GM23338 (cell line): ENCODE measurements around the gene RIIAD1. TPM values are rescaled to one million over a fixed set of nuclear protein-coding genes. Genes with fewer than 3 reads are reported as not detected.

Source experiments
- ATAC-seq: fragments of 200-7000 bp; cut with Tn5 transposase; 3 replicates; pipeline ENCODE4 v1.9.1; 2020
- DNase-seq: peaks from one replicate; pipeline ENCODE4 v3.0.0-alpha.2; 2015; ENCODE audit warnings: low spot score
- H2AFZ ChIP-seq: fragments of 200-600 bp; sonication (generic); 2 replicates; pipeline ENCODE4 v1.8.0; 2016; ENCODE audit warnings: antibody characterized with exemption, mild to moderate bottlenecking, moderate library complexity
- H3F3A ChIP-seq: fragments of 200-600 bp; sonication (generic); replicated peaks from 2 replicates; pipeline ENCODE4 v1.8.0; 2017; ENCODE audit warnings: antibody characterized with exemption, mixed run types, low read depth
- H3K27ac ChIP-seq: fragments of 200-600 bp; sonication (generic); 2 replicates; pipeline ENCODE4 v1.6.1; 2016; ENCODE audit warnings: low read depth
- H3K27me3 ChIP-seq: fragments of 200-600 bp; sonication (generic); 2 replicates; pipeline ENCODE4 v1.8.0; 2016; ENCODE audit warnings: mild to moderate bottlenecking, mixed run types, moderate library complexity; ENCODE audit not compliant: insufficient read depth
- H3K36me3 ChIP-seq: fragments of 200-600 bp; sonication (generic); 2 replicates; pipeline ENCODE4 v1.8.0; 2016; ENCODE audit warnings: mild to moderate bottlenecking; ENCODE audit not compliant: insufficient read depth
- H3K4me1 ChIP-seq: fragments of 200-600 bp; sonication (generic); 2 replicates; pipeline ENCODE4 v1.8.0; 2016; ENCODE audit warnings: mild to moderate bottlenecking, moderate library complexity; ENCODE audit not compliant: insufficient read depth
- H3K4me2 ChIP-seq: fragments of 200-600 bp; sonication (generic); 2 replicates; pipeline ENCODE4 v1.7.1; 2017; ENCODE audit warnings: mixed run types
- H3K4me3 ChIP-seq: fragments of 200-600 bp; sonication (generic); 2 replicates; pipeline ENCODE4 v1.6.1; 2016; ENCODE audit warnings: mixed run types
- H3K79me2 ChIP-seq: fragments of 200-600 bp; sonication (generic); replicated peaks from 2 replicates; pipeline ENCODE4 v1.8.0; 2017; ENCODE audit warnings: mild to moderate bottlenecking; ENCODE audit not compliant: insufficient read depth
- H3K9me2 ChIP-seq: fragments of 200-600 bp; sonication (generic); 2 replicates; pipeline ENCODE4 v1.8.0; 2017; ENCODE audit not compliant: insufficient read depth
- H4K20me1 ChIP-seq: fragments of 200-600 bp; sonication (generic); replicated peaks from 2 replicates; pipeline ENCODE4 v1.8.0; 2017; ENCODE audit warnings: mild to moderate bottlenecking; ENCODE audit not compliant: insufficient read depth
- H3K27ac Mint-ChIP-seq: 2 replicates; pipeline ENCODE4 v1.8.0; 2020; ENCODE audit warnings: inconsistent platforms, mild to moderate bottlenecking, moderate library complexity, mixed read lengths
- H3K27me3 Mint-ChIP-seq: 3 replicates; pipeline ENCODE4 v1.8.0; 2022; ENCODE audit warnings: low read depth, mild to moderate bottlenecking, moderate library complexity, mixed read lengths, inconsistent platforms; ENCODE audit not compliant: insufficient read depth, poor library complexity
- H3K36me3 Mint-ChIP-seq: 3 replicates; pipeline ENCODE4 v1.8.0; 2021; ENCODE audit warnings: low read depth, mild to moderate bottlenecking, inconsistent platforms, moderate library complexity, mixed read lengths
- H3K4me1 Mint-ChIP-seq: 3 replicates; pipeline ENCODE4 v1.8.0; 2020; ENCODE audit warnings: mild to moderate bottlenecking, inconsistent platforms, mixed read lengths
- H3K4me3 Mint-ChIP-seq: 3 replicates; pipeline ENCODE4 v1.8.0; 2021; ENCODE audit warnings: moderate library complexity, mild to moderate bottlenecking, inconsistent platforms, mixed read lengths
- H3K9me3 Mint-ChIP-seq: 3 replicates; pipeline ENCODE4 v1.8.0; 2020; ENCODE audit warnings: moderate library complexity, mild to moderate bottlenecking, inconsistent platforms, mixed read lengths
- CREB1 ChIP-seq: fragments of 250-450 bp; sonication (Bioruptor Pico); IDR thresholded peaks from 2 replicates; pipeline ENCODE4 v1.5.0; 2020; ENCODE audit warnings: low read depth, mild to moderate bottlenecking, moderate library complexity
- CTCF ChIP-seq, 2 experiments: fragments of 200-600 bp in 1 of 2; sonication (generic) in 1 of 2; conservative IDR thresholded peaks; 2 replicates each; pipeline versions ENCODE4 v1.5.1 to v1.6.1; 2016 to 2017; ENCODE audit warnings: antibody characterized with exemption in 2 of 2, low read depth in 2 of 2, mild to moderate bottlenecking in 2 of 2, moderate library complexity in 1 of 2
- ETS1 ChIP-seq: IDR thresholded peaks from 2 replicates; pipeline ENCODE4 v1.6.1; 2016; ENCODE audit warnings: antibody characterized with exemption
- JUNB ChIP-seq: IDR thresholded peaks from one replicate; pipeline ENCODE4 v1.6.1; 2016; ENCODE audit warnings: antibody characterized with exemption; ENCODE audit not compliant: unreplicated experiment
- NANOG ChIP-seq: IDR thresholded peaks from 2 replicates; pipeline ENCODE4 v1.6.1; 2016; ENCODE audit warnings: antibody characterized with exemption, borderline replicate concordance
- POLR2AphosphoS5 ChIP-seq: IDR thresholded peaks from 2 replicates; pipeline ENCODE4 v1.6.1; 2016; ENCODE audit warnings: antibody characterized with exemption, low read depth
- REST ChIP-seq: IDR thresholded peaks from one replicate; pipeline ENCODE4 v1.6.1; 2018; ENCODE audit warnings: antibody characterized with exemption; ENCODE audit not compliant: unreplicated experiment
- ZNF114 ChIP-seq: fragments of 250-450 bp; sonication (Bioruptor Pico); IDR thresholded peaks from 2 replicates; pipeline ENCODE4 v1.5.0; 2020; ENCODE audit warnings: mild to moderate bottlenecking, moderate library complexity
- ZNF331 ChIP-seq: fragments of 250-450 bp; sonication (Bioruptor Pico); IDR thresholded peaks from 2 replicates; pipeline ENCODE4 v1.5.0; 2020; ENCODE audit warnings: low read depth, mild to moderate bottlenecking, moderate library complexity
- polyA plus RNA-seq: library from polyadenylated mRNA; unstranded; fragments of >200 nt; fragmentation: Nextera tagmentation; extraction: Ambion mirVana; gene quantifications from 2 replicates; pipeline ENCODE4 v1.2.1, GENCODE V29; 2016
- total RNA-seq: library from RNA; depleted of rRNA; stranded (reverse); fragments of >200 nt; shearing (Covaris generic); gene quantifications from 2 replicates; pipeline ENCODE4 v1.2.3, GENCODE V29; 2014

The RIIAD1 gene
- total and polyA plus RNA-seq, 2 experiments from 2014 or later: not detected

- H3K9me3 Mint-ChIP-seq: no peaks in the 10 kb centered on the region
- TF ChIP-seq CTCF (conservative IDR thresholded peaks at IDR 0.05; ENCODE audit: low read depth in 2 of 2) (no peak), ZNF114 (CRISPR knock-in tag) (no peak), JUNB (no peak), REST (no peak), NANOG (no peak), ETS1 (no peak), CREB1 (no peak), ZNF331 (no peak)
- Histone ChIP-seq H3K4me1 (peaks cover 30% of the 10 kb centered on the region), H3K36me3 (no peaks in the 10 kb centered on the region), H3K79me2 (no peaks in the 10 kb centered on the region), H3K4me2 (peak overlapping the region; percentile 93), H3K9me2 (no peaks in the 10 kb centered on the region), H4K20me1 (0 out of 2 replicates have a peak, but pooled peaks cover 2% of the 10 kb centered on the region), H3F3A (no peaks in the 10 kb centered on the region), H3K27ac (no peak overlapping the region), H3K4me3 (no peak overlapping the region), H2AFZ (no peak overlapping the region), H3K27me3 (peaks cover 62% of the 10 kb centered on the region)
- no peaks in the 10 kb centered on the region for H3K36me3 Mint-ChIP-seq
- no peak overlapping the region for H3K4me3 Mint-ChIP-seq
- H3K4me1 Mint-ChIP-seq: peaks cover 38% of the 10 kb centered on the region
- ATAC-seq: no peak
- no peak overlapping the region for H3K27ac Mint-ChIP-seq
- no peak for DNase-seq
- peaks cover 39% of the 10 kb centered on the region for H3K27me3 Mint-ChIP-seq
Measured at GRCh38 chr1:151720125-151720524, 1.2 kb upstream of the RIIAD1 start.

GRCh38 chr1:151720554-151720953 lies 768 bp upstream of the RIIAD1 start:
- Mint-ChIP-seq H3K4me1 (peaks cover 33% of the 10 kb centered on the region), H3K36me3 (no peaks in the 10 kb centered on the region), H3K9me3 (no peaks in the 10 kb centered on the region), H3K27me3 (peaks cover 37% of the 10 kb centered on the region), H3K27ac (no peak overlapping the region), H3K4me3 (peak overlapping the region; percentile 62)
- H3K4me3 ChIP-seq: peak overlapping the region; percentile 87
- no peak overlapping the region for H3K27ac ChIP-seq
- peaks cover 62% of the 10 kb centered on the region for H3K27me3 ChIP-seq
- peaks cover 26% of the 10 kb centered on the region for H3K4me1 ChIP-seq
- H3K4me2 ChIP-seq: peak overlapping the region; percentile 93
- H3K9me2 ChIP-seq: no peaks in the 10 kb centered on the region
- H2AFZ ChIP-seq: 0 out of 2 replicates have a peak overlapping the region, but pooled peaks have one; percentile 95
- ATAC-seq (no peak), DNase-seq (no peak)
- 0 out of 2 replicates have a peak, but pooled peaks cover 2% of the 10 kb centered on the region for H4K20me1 ChIP-seq
- no peaks in the 10 kb centered on the region for H3F3A ChIP-seq
- no peaks in the 10 kb centered on the region for H3K79me2 ChIP-seq
- H3K36me3 ChIP-seq: no peaks in the 10 kb centered on the region
- TF ChIP-seq ETS1 (no peak), POLR2AphosphoS5 (no peak)
